A673 (cell line): ENCODE data around the gene TGM6. TPM values are rescaled to one million over a fixed set of nuclear protein-coding genes. Genes with fewer than 3 reads are reported as not detected.

ENCODE experiments used
- BruUV-seq: library from RNA; stranded (reverse); fragments of 400-500 nt; replicated peaks from 2 replicates; lab custom pipeline; 2021; lab: Mats Ljungman, UMichigan
- CTCF ChIA-PET: fragments of 300-600 bp; sonication (Branson Sonifier 250); formaldehyde crosslinking; loops from one replicate; lab custom pipeline; 2022; ENCODE audit warnings: antibody characterized with exemption; lab: Charles Lee
- POLR2A ChIA-PET: fragments of 300-600 bp; sonication (Branson Sonifier 250); formaldehyde crosslinking; loops from one replicate; lab custom pipeline; 2022; ENCODE audit warnings: antibody characterized with exemption; ENCODE audit not compliant: low non-redundant PET; lab: Charles Lee
- DNase-seq: peaks from one replicate; pipeline ENCODE4 v3.0.0-alpha.2; 2015; ENCODE audit warnings: low spot score
- H3K27ac ChIP-seq: fragments of 200-600 bp; sonication (generic); 2 replicates; pipeline ENCODE4 v1.5.1; 2016; ENCODE audit warnings: mixed run types, low read depth, mild to moderate bottlenecking, mixed read lengths, antibody characterized with exemption, low read length; ENCODE audit not compliant: poor library complexity, severe bottlenecking
- H3K27me3 ChIP-seq: fragments of 200-600 bp; sonication (generic); replicated peaks from 2 replicates; pipeline ENCODE4 v1.6.1; 2017; ENCODE audit warnings: mixed run types, low read depth, mild to moderate bottlenecking, mixed read lengths, antibody characterized with exemption, low read length; ENCODE audit not compliant: insufficient read depth, poor library complexity
- H3K36me3 ChIP-seq: fragments of 200-600 bp; sonication (generic); 2 replicates; pipeline ENCODE4 v1.6.1; 2016; ENCODE audit warnings: mixed run types, mild to moderate bottlenecking, mixed read lengths, antibody characterized with exemption, low read length; ENCODE audit not compliant: insufficient read depth, poor library complexity, severe bottlenecking
- H3K4me1 ChIP-seq: fragments of 200-600 bp; sonication (generic); 2 replicates; pipeline ENCODE4 v1.6.1; 2017; ENCODE audit warnings: mixed run types, mild to moderate bottlenecking, mixed read lengths, antibody characterized with exemption, low read length; ENCODE audit not compliant: insufficient read depth, poor library complexity, severe bottlenecking
- H3K4me3 ChIP-seq: fragments of 200-600 bp; sonication (generic); 2 replicates; pipeline ENCODE4 v1.5.1; 2016; ENCODE audit warnings: low read depth, mixed run types, mild to moderate bottlenecking, mixed read lengths, low read length; ENCODE audit not compliant: poor library complexity, severe bottlenecking
- H3K9me3 ChIP-seq: fragments of 200-600 bp; sonication (generic); 2 replicates; pipeline ENCODE4 v1.6.1; 2016; ENCODE audit warnings: mixed run types, low read depth, mild to moderate bottlenecking, mixed read lengths, antibody characterized with exemption, low read length; ENCODE audit not compliant: poor library complexity, severe bottlenecking
- CTCF ChIP-seq: fragments of 300-800, 200-600 bp; sonication (generic); conservative IDR thresholded peaks from 2 replicates; pipeline ENCODE4 v1.5.1; 2017; ENCODE audit warnings: low read depth, mild to moderate bottlenecking, antibody characterized with exemption, low read length, moderate library complexity, mixed read lengths
- EZH2 ChIP-seq: fragments of 200-600 bp; sonication (generic); IDR thresholded peaks from 2 replicates; pipeline ENCODE4 v1.6.1; 2017; ENCODE audit warnings: borderline replicate concordance, low read depth, mild to moderate bottlenecking, mixed read lengths, antibody characterized with exemption, low read length; ENCODE audit not compliant: poor library complexity, severe bottlenecking
- intact Hi-C: fragments of 100-400 bp; cut with micrococcal nuclease; formaldehyde crosslinking; loops from one replicate; pipeline ENCODE4 v1.10.0; 2022; ENCODE audit not compliant: unreplicated experiment
- total RNA-seq: library from RNA; stranded (reverse); gene quantifications from 2 replicates; pipeline ENCODE4 v1.2.3, GENCODE V29; 2021

TGM6 gene
- total RNA-seq, 1 experiment from 2014 or later, result not detected

- Histone ChIP-seq H3K4me3 (no peak overlapping the region), H3K9me3 (no peaks in the 10 kb centered on the region), H3K27ac (no peak overlapping the region), H3K36me3 (no peaks in the 10 kb centered on the region), H3K27me3 (no peaks in the 10 kb centered on the region), H3K4me1 (no peaks in the 10 kb centered on the region)
- CTCF ChIA-PET, result no interaction called here
- no peak for DNase-seq
- TF ChIP-seq EZH2 (no peak), CTCF (no peak)
- no TSS peak for BruUV-seq
- POLR2A ChIA-PET, result no interaction called here
- intact Hi-C loops, result no loop called here
Observed at GRCh38 chr20:2340136-2340535, 40.6 kb upstream of the TGM6 start.

DNA sequence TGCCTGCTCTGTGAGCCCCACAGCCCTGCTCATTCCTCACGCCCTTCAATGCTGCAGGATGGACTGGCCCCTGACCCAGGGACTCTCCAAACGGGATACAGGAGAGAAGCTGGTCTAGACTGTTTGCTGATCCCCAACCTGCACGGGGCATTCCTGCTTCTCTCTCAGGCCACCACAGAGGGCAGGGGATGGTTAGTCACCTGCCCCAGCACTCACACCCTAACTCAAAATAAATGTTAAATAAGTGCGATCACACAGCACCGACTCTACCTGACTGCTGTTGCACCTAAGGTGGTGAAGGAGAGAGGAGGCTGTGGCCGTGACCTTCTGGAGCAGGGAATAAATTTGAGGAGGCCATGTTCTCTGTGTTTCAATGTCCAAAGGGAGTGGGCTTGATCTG is 39.9 kb upstream of the TGM6 start:
- DNase-seq, result no peak
- Histone ChIP-seq H3K4me3 (no peak overlapping the region), H3K27ac (no peak overlapping the region), H3K9me3 (no peaks in the 10 kb centered on the region), H3K4me1 (no peaks in the 10 kb centered on the region), H3K36me3 (no peaks in the 10 kb centered on the region), H3K27me3 (no peaks in the 10 kb centered on the region)
- no TSS peak for BruUV-seq
- intact Hi-C loops, result no loop called here
- POLR2A ChIA-PET, result no interaction called here
- no peak for TF ChIP-seq EZH2
- TF ChIP-seq CTCF, result no peak
- CTCF ChIA-PET, result no interaction called here

GRCh38 chr20:2341336-2341735 is 39.4 kb upstream of the TGM6 start:
- intact Hi-C loops, result no loop called here
- Histone ChIP-seq H3K36me3 (no peaks in the 10 kb centered on the region), H3K27ac (no peak overlapping the region), H3K4me1 (no peaks in the 10 kb centered on the region), H3K27me3 (no peaks in the 10 kb centered on the region), H3K9me3 (no peaks in the 10 kb centered on the region), H3K4me3 (no peak overlapping the region)
- no TSS peak for BruUV-seq
- CTCF ChIA-PET, result no interaction called here
- POLR2A ChIA-PET, result no interaction called here
- no peak for DNase-seq
- no peak for TF ChIP-seq CTCF
- TF ChIP-seq EZH2, result no peak
